Activated gamma-delta T cell treated with anti-CD3 and anti-CD28 coated beads, Interleukin-2, amount 50 U/mL, for 16 hours (primary cell): ENCODE measurements around the gene NOX5.
"Not testable (repeated sequence)": the region's sequence is repeated elsewhere in the genome, so short reads cannot be mapped to it uniquely, and the experiment has no call there.

ENCODE experiments used
- DNase-seq: peaks from one replicate; pipeline ENCODE4 v3.0.0-alpha.2; 2020; ENCODE audit warnings: low read depth

The NOX5 gene

DNA sequence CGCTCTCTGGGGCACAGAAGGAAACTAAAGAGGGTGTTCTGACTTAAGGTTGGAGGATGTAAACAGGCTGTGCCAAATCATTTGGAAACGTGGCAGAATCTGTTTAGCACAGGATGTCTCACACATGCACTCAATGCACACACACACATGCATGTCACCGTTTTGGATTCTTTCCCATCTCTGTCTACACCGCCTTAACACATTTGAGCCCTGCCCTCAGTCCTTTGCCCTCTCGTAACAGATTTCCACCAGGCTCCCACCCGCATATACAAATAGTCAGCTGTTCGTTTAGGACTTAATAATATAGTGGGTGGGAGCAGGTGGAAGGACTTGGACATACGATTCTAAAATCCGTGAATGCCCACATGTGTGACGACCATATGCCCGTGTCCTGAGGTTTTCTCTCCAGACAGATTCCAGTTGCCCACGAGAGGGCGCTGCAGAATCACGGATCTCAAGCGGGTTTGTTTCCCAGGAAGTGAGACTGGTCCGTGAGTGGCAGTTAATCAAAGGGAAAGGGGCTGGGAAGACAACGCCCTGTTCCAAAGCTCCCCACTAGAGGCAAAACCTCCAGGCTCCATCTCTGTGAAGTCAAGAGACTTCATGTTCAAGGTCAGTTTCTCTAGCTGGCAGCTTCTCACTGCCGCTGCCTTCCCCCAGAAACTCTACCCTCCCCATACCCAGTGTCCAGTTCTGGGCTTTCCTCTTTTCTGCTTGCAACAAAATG lies 44.5 kb downstream of the NOX5 start:
- peak; percentile 42 for DNase-seq

DNA sequence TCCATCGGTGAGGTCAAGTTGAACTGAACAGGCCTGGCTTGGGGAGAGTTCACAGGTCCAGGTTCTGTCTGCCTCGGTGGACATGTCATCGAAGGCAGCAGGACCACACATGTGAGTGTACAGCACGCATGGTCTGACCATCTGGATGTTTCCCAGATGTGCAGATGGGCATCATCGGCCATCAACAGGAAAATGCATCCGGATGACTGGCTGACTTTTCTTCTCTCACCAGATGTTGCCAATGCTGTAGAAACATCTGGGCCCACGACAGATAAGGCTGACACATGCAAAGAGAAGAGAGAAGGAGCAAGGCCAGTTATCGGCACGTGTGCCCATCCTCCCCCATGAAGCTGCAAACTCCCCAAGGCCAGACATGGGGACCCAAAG lies 45.1 kb downstream of the NOX5 start:
- no peak for DNase-seq

DNA sequence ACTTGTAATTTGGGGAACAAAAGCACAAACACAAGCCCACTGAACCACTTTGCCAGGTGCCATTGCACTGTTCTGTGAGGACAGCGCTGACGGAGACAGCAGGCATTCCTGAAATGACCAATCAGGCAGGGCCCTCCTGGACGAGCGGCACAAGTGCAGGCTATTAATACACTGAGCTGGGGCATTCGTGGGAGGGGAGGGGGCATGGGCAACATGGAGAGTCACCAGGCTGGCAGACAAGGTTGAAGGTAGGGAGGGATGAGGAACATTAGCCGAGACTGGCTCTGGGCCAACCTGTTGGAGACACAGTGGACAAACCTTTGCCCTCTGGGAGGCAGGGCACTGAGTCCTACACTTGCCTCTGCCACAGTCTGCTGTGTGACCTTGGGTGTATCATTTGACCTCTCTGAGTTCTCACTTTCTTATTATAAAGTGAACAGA lies 45.6 kb downstream of the NOX5 start:
- DNase-seq = no peak

DNA sequence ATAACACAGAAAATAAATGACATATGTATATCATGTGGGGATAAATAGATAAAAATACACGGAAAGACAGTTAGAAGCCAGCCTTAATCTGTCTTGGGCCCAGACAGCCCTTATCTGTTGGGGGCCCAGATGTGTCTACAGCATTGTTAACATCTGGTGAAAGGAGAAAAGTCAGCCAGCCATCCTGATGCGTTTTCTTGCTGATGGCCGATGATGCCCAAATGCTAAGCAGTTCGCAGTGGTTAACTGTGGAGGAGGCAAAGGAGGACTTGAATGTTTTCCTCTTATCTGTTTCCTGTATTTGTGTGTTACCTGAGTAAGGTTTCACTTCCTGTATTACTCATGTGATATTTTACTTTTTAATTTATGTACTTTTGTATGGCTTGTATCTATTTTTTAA lies 46.2 kb downstream of the NOX5 start:
- DNase-seq = no peak

DNA sequence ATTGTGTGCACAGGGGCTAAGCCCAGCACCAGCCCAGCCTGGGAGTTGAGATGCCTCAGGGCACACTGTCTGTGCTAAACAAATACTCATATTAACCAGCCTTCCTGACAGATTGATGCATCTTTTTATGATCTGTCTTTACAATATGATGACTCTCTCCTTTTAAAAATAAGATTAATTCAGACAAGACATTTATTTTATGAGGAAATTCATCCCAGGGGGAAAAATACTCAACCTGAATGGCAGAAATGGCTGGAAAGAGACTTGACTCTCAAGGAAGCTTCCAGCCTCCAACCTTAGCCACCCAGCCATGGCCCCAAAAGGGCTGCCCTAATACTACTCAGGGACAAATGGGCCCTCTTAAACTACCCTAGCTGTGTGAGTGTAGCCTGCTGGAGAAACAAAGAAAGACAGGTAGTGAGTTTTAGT lies 46.9 kb downstream of the NOX5 start:
- DNase-seq = no peak

DNA sequence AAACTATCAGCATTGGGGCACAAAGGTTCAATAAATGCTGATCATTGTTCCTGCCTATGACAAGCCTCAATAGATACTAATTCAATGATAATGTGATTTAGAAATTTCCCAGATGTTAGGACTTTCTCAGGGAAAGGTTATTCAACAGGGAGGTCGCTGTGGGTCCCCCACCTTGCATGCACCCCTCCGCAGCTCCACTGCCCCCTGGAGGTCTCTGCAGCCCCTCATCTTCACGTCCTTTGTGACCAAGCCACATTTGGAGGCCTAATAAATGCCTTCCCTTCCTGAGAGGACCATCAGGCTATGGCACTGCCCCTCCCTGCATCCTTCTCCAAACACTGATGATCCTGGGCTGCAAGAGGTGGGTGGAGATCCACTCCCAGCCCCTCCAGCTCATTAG lies 50.2 kb downstream of the NOX5 start:
- no peak for DNase-seq

DNA sequence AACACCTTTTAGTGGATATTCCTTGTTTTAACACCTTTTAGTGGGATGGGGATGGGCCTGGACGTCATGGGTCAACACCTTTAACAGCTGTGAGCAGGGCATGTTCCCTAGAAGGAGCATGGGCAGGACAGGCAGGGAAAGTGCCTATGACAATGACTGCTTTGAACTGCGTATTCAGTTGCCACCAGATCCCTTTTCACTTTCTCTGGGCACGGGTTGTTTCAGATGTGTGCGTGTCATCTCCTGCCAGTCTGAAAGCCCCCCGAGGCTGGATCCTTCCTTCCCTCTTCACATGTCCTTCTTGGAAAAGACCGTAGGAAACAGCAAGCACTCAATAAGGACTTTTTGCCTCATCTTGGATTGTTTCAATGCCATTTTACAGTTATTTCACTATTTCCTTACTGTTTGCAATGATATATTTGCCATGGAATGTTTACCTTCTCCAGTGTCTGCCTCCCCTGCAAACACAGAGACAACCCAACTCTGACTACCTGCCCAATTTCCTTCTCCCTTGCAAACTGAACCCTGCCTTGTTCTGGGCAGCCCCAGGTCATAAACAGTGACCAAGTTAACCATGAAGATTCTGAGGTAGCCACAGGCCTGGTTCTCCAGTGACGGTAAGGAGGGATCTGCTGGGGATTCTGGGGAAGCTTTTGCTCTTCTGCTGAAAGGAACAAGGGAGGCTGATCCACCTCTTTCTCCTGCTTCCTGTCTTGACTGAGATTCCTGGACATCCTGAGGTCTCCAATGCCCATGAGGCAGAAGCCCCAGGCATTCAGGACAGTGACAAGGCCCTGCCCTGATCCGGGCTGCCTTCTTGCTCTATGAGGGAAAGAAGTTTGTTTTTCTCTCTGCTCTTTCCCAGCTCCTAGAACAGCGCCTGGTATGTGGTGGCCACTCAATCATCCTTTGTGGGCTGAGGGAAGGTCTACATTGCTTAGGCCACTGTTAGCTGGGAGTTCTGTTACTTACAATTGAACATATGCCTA lies 51.8 kb downstream of the NOX5 start:
- no peak for DNase-seq

DNA sequence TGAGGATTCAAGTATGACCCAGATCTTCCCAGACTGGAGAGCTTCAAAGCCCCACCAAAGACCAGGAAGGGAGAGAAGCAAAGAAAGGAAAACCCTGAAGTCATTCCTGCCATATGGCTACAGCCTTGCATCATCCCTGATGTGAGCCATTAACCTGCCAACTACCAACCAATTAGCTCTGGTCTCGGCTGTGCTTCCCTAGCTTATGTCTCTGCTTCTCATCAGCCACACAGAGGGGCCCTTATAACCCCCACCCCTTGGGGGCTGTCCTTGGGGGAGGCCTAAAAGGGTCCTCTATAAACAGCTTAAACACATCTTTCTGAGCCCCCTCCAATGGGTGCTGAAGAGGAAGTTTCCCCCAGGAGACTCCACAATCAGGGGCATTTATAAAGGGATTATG lies 52.8 kb downstream of the NOX5 start:
- no peak for DNase-seq

DNA sequence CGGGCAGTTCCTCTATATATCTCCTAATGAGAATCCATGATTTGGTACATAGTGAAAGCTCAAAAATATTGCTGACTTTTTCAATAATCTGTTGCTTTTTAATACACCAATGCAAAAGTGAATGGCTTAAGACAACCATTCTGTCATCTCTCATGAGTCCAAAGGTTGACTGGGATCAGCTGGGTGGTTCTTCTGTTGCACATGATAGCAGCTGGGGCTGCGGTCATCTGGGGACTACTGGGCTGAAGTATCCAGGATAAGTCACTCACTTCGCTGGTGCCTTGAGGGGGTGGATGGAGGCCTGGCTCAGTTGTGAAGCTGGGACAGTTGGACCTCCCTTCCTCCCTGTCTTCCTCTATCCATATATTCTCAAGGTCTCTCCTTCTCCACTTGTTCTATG lies 53.7 kb downstream of the NOX5 start:
- no peak for DNase-seq

DNA sequence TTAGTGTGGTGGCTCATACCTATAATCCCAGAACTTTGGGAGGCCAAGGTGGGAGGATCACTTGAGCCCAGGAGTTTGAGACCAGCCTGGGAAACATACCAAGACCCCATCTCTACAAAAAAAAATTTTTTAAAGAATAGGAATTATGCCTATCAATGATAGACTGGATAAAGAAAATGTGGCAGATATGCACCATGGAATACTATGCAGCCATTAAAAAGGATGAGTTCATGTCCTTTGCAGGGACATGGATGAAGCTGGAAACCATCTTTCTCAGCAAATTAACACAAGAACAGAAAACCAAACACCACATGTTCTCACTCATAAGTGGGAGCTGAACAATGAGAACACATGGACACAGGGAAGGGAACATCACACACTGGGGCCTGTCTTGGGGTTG lies 54.8 kb downstream of the NOX5 start:
- DNase-seq = not testable (repeated sequence)

DNA sequence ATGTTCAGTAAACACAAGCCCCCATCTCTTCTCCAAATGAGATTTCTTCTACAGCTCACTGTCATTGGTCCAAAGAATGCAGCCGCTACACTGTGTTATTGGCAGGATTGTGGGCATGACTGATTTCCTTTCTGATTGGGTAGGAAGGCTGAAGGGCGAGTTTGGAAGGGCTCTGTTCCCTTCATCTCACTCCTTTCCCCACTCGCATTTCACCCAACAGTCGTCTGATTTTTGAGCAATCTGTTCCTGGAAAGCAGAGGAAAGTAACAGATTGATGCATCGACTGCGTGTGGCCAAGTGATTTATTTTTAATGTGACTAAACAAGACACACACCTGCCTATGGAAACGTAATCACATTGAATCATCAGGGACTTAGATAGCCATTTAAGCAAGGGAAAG lies 55.5 kb downstream of the NOX5 start:
- DNase-seq = no peak

DNA sequence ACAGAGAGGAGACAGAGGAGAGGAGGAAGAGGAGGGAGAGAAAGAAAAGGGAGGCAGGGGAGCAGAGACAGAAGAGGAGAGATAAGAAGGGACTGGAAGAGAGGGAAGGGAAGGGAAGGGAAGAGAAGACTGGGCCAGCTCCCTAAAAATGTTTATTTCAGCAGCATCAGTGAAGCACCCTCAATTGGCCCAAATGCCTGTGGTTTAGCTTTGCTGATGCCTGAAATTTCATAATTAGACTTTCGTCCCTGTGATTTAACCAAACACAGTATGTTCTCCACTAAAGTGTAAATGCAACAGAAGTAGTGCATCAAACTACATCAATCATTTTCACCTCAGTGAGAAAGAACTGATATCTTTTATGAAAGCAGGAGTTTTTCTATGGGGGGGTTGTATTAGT lies 55.9 kb downstream of the NOX5 start:
- no peak for DNase-seq

DNA sequence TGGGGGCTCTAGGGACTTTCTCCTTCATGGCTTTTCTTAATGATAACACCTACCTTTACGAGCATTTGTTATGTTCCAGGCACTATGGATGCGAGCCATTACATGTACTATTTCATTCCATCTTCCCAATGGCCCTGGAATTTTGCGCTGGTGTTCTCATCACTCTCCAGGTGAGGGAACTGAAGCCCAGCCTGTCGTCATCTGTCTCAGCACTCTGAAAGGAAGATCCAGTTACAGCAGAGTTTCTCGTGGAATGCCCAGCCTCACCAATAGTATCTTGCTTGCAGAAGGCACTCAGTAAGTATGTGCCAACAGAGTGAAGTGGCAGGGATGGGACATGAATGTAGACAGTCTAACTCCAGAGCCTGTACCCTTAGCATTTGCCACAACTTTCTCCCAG lies 56.8 kb downstream of the NOX5 start:
- no peak for DNase-seq

DNA sequence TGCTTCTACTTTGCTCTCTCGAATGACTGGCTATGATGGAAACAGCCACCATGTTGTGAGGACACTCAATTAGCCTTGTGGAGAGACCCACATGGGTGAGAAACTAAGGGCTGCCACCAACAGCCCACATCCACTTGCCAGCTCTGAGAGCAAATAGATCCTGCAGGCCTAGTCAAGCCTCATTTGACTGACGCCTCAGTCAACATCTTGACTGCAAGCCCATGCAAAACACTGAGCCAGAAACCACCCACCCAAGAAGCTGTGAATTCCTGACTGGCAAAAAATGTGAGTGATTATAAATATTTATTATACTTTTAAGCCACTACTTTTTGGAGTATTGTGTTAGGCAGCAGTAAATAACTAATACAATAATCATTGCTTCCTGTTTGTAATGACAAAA lies 58.4 kb downstream of the NOX5 start:
- no peak for DNase-seq

DNA sequence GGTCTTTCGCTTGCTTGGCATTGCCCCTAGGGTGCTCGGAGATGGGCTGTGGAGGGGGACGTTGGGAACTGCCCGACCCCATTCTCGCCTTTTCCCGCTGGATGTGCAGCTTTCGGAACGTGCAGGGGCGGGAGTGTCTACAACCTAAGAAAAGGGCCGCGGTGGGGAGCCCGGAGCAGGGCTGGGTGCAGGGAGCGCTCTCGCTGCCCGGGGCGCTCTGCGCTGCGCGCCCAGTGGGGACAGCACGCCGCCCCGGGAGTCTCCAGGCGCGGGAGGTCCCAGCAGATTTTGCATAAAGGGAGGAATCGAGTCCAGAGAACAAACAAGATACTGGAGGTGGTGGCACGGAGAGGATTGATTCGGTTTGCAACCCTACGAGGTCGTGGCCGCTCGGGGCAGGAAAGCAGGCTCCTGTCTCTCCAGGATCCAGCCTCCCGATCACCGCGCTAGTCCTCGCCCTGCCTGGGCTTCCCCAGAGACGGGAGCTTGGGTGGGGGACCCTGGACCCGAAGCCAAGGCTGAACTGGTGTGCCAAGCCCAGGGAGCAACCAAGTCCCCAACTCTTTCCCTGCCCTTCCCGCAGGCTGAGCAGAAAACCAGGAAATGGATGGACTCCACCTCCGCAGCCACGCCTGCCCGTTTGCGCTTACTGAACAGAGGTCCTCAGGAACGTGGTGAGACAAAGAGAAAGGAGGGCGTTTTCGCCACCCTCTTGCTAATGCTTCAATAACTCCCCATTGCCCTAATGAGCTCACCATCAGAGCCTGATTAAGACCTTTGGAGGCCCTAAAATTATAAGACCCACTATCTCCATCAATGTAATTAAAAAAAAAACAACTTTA lies 59.7 kb downstream of the NOX5 start:
- DNase-seq = no peak

DNA sequence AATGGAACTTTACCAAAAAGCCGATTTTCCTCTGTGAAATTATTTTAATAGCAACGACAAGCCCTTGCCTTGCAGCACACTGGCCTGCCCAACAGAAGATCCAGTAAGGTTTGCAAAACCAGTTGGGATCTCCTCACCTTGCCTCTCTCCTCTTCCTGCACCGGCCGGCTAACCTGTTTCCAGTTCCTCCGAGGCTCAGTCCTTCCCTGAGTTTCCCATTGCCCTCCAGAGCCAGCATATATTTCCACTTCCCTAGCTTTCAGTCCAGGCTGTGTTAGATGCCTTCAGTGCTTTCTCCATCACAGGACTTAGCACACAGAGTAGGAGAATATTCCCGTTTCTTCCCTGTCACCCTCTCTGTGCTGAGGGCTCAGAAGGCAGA lies 60.3 kb downstream of the NOX5 start:
- DNase-seq = no peak

DNA sequence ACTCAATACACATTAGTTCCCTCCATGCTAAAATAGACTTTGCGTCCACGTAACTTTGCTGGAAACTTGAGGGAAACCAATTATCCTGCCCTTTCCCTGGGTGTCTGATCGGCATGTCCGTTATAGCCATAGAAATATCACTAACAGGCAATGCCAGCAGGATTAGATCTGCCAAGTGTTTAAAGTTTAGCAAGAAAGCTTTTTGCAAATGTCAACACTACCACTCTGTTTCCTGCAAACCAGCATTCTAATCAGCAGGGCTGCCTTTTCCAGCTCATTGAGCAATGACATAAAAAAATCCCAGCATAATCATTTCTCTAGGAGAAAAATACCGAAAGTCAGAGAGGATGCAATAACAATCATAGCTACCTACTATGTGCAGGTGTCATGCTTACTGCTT lies 60.9 kb downstream of the NOX5 start:
- DNase-seq = no peak

DNA sequence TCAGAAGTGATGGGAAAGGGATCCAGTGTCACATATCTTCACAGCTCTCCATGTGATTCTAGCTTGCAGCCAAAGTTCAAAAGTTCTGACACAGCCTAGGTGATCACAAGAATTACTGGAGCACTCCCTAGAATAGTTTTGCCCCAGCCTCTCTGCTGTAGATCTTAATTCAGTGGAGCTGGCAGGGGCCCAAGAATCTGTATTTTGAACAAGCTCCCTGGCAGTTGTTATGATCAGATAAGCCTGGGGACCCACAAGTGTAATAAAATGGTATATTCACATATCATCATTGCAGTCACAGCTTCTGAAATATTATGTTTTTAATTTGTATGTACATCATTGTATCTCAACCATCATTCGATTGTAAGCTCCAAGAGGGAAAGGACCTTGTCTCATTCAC lies 62.3 kb downstream of the NOX5 start:
- DNase-seq = no peak

DNA sequence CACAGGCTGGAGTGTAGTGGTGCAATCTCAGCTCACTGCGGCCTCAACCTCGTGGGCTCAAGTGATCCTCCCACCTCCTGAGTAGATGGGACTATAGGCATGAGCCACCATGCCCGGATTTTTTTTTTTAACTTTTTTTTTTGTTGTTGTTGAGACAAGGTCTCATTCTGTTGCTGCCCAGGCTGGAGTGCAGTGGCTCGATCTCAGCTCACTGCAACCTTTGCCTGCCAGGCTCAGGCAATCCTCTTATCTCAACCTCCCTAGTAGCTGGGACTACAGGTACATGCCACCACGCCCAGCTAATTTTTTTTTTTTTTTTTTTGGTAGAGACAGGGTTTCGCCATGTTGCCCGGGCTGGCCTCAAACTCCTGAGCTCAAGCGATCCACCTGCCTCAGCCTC lies 64.1 kb downstream of the NOX5 start:
- no peak for DNase-seq

DNA sequence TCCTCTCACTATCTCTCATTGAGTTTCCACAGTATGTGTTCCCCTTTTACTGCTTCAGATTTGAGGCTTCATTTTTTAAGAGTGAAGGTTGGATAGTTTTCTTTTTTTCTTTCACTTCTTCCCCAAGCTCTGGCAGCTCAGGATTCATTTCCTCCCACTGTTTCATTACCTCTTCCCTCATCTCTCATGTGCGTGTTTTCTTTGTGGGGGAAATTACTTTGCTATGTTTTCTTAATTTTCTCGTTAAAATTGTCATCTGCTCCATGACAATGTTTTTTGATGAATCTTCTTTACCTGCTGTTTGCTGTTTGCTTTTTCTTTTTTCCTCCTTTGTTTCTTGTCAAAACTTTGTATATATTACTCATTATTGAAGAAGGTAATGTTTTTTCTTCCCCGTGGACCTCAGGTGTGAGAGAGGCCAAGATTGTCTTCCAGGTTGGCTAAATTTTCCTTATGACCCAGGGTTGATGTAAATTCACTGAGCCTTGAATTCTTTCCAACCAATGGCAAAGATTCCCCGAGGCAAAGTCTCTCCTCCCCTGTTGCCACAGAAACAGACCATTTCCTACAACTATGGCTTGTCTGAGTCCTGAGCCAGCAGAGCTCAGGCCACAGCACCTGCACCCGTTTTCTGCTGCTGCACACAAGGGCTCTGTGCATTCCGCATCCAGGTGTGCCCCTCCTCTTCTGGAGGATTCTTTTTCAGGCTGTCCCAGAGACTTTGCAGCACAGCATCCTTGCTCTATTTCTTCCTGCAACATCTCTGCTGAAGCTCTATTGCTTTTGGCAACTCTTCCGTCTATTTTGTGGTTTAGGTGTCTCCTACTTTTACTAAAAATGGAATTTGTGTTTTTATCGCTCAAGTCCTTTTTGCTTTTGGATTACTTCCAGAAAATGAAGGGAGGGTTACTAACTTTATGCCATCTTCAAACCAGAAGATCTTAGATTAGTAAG lies 66.1 kb downstream of the NOX5 start:
- DNase-seq = no peak

DNA sequence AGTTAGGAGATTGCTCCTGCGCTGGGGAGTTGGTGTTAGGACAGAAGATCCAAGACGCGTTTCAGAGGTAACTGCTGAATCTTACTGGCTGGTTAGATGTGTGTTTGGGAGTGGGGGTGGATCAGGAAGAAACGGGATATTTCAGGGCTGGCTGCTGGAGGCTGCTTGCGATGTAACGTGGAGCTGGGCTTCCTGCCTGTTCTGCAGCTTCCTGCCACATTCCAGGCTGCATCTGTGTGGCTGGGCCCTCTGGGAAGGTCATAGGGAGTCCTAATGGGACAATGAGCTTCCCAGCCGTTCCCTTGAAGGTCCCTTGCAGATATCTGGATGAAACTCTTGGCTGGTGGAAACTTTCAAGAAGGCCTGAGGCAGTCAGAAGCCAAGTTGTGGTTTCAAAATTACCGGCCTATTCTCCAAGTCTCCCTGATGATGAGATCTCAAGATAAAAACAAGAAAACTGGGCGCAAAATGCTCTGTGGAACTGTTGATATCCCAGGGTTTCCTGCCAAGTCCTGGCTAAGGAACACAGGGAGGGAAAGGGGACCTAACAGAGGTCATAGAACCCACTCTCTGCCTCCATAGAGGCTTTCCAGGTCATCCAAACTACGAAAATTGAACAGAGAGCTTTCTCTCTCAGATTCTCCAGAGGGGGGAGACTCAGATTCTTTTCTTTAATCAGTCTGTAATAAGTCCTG lies 67.0 kb downstream of the NOX5 start:
- no peak for DNase-seq
